ENCODE results near the gene ARL14. TPM values are rescaled to one million over a fixed set of nuclear protein-coding genes. Genes with fewer than 3 reads are reported as not detected.

The ARL14 gene
- total RNA-seq, 2 experiments from 2014 or later, result not detected

GRCh38 chr3:160668454-160668853, 8.5 kb upstream of the ARL14 start:
- Histone ChIP-seq H3K4me2 (ENCODE audit: low read length) (no peak overlapping the region), H4K20me1 (ENCODE audit: insufficient read depth, low read length) (no peaks in the 10 kb centered on the region), H3K79me2 (ENCODE audit: insufficient read depth, low read depth, low read length) (no peaks in the 10 kb centered on the region), H3K36me3 (ENCODE audit: insufficient read depth, low read length) (no peaks in the 10 kb centered on the region), H3K4me3 (ENCODE audit: low read depth, low read length, poor library complexity, severe bottlenecking) (no peak overlapping the region), H3K9me3 (ENCODE audit: low read length) (no peaks in the 10 kb centered on the region), H3K27ac (ENCODE audit: low read depth, low read length, poor library complexity, severe bottlenecking) (no peak overlapping the region), H2AFZ (ENCODE audit: low read length) (no peak overlapping the region), H3K4me1 (ENCODE audit: insufficient read depth, low read length, poor library complexity, severe bottlenecking) (peaks cover 8% of the 10 kb centered on the region), H3K9me2 (ENCODE audit: insufficient read depth, low read length) (no peaks in the 10 kb centered on the region)
- no peak for DNase-seq (ENCODE audit: low spot score)
- CTCF ChIA-PET (ENCODE audit: unreplicated experiment), result no interaction called here
- intact Hi-C loops (cut with micrococcal nuclease; ENCODE audit: unreplicated experiment), result no loop called here
- BruUV-seq (replicated peaks), result no TSS peak
- POLR2A ChIA-PET, result no interaction called here
- TF ChIP-seq CTCF (conservative IDR thresholded peaks at IDR 0.05; ENCODE audit: low read length) (no peak), EZH2phosphoT487 (IDR thresholded peaks at IDR 0.05; ENCODE audit: borderline replicate concordance, low read depth, low read length) (no peak)

- Histone ChIP-seq H3K4me1 (ENCODE audit: insufficient read depth, low read length, poor library complexity, severe bottlenecking) (peaks cover 2% of the 10 kb centered on the region), H3K27ac (ENCODE audit: low read depth, low read length, poor library complexity, severe bottlenecking) (no peak overlapping the region), H3K9me3 (ENCODE audit: low read length) (no peaks in the 10 kb centered on the region), H3K36me3 (ENCODE audit: insufficient read depth, low read length) (no peaks in the 10 kb centered on the region), H3K9me2 (ENCODE audit: insufficient read depth, low read length) (no peaks in the 10 kb centered on the region), H3K4me2 (ENCODE audit: low read length) (peak overlapping the region; percentile 31; the same call in 1 of the 2 replicates), H3K79me2 (ENCODE audit: insufficient read depth, low read depth, low read length) (no peaks in the 10 kb centered on the region), H4K20me1 (ENCODE audit: insufficient read depth, low read length) (no peaks in the 10 kb centered on the region), H3K4me3 (ENCODE audit: low read depth, low read length, poor library complexity, severe bottlenecking) (peak overlapping the region; percentile 21), H2AFZ (ENCODE audit: low read length) (peak overlapping the region; percentile 43; the same call in 1 of the 2 replicates)
- intact Hi-C loops (cut with micrococcal nuclease; ENCODE audit: unreplicated experiment), result no loop called here
- DNase-seq (ENCODE audit: low spot score), result peak; percentile 27
- TF ChIP-seq CTCF (conservative IDR thresholded peaks at IDR 0.05; ENCODE audit: low read length) (no peak), EZH2phosphoT487 (IDR thresholded peaks at IDR 0.05; ENCODE audit: borderline replicate concordance, low read depth, low read length) (no peak)
- POLR2A ChIA-PET, result no interaction called here
- no TSS peak for BruUV-seq (replicated peaks)
- CTCF ChIA-PET (ENCODE audit: unreplicated experiment), result no interaction called here
These were observed 5.7 kb upstream of the ARL14 start for GRCh38 chr3:160671231-160671630.

GRCh38 chr3:160671995-160672394, 5.0 kb upstream of the ARL14 start:
- H3K4me3 ChIP-seq (ENCODE audit: low read depth, low read length, poor library complexity, severe bottlenecking), result no peak overlapping the region
- POLR2A ChIA-PET, result no interaction called here
- no peak overlapping the region for H2AFZ ChIP-seq (ENCODE audit: low read length)
- no peaks in the 10 kb centered on the region for H3K9me3 ChIP-seq (ENCODE audit: low read length)
- intact Hi-C loops (cut with micrococcal nuclease; ENCODE audit: unreplicated experiment), result no loop called here
- no peak for TF ChIP-seq CTCF (conservative IDR thresholded peaks at IDR 0.05; ENCODE audit: low read length)
- no peak for TF ChIP-seq EZH2phosphoT487 (IDR thresholded peaks at IDR 0.05; ENCODE audit: borderline replicate concordance, low read depth, low read length)
- CTCF ChIA-PET (ENCODE audit: unreplicated experiment), result no interaction called here
- no TSS peak for BruUV-seq (replicated peaks)
- H3K4me2 ChIP-seq (ENCODE audit: low read length), result no peak overlapping the region
- H3K4me1 ChIP-seq (ENCODE audit: insufficient read depth, low read length, poor library complexity, severe bottlenecking), result no peaks in the 10 kb centered on the region
- H3K36me3 ChIP-seq (ENCODE audit: insufficient read depth, low read length), result no peaks in the 10 kb centered on the region
- no peaks in the 10 kb centered on the region for H4K20me1 ChIP-seq (ENCODE audit: insufficient read depth, low read length)
- DNase-seq (ENCODE audit: low spot score), result no peak
- H3K27ac ChIP-seq (ENCODE audit: low read depth, low read length, poor library complexity, severe bottlenecking), result no peak overlapping the region
- no peaks in the 10 kb centered on the region for H3K9me2 ChIP-seq (ENCODE audit: insufficient read depth, low read length)
- no peaks in the 10 kb centered on the region for H3K79me2 ChIP-seq (ENCODE audit: insufficient read depth, low read depth, low read length)
